Stomach smooth muscle (tissue), 2 donors: ENCODE data around the gene CLEC4M.
"Not testable (repeated sequence)": the region's sequence is repeated elsewhere in the genome, so short reads cannot be mapped to it uniquely, and the experiment has no call there.

ENCODE experiments used
- H3K27ac ChIP-seq: one replicate; pipeline ENCODE4 v1.7.0; 2013; ENCODE audit warnings: mild to moderate bottlenecking, low read length, inconsistent platforms
- H3K27me3 ChIP-seq, 2 donors: one replicate each; pipeline ENCODE4 v1.7.0; 2013; ENCODE audit warnings: low read length in 2 of 2; ENCODE audit not compliant: insufficient read depth in 2 of 2, control insufficient read depth in 1 of 2
- H3K36me3 ChIP-seq, 2 donors: one replicate each; pipeline ENCODE4 v1.7.0; 2013; ENCODE audit warnings: low read length in 2 of 2; ENCODE audit not compliant: control insufficient read depth in 2 of 2, insufficient read depth in 2 of 2
- H3K4me1 ChIP-seq: one replicate; pipeline ENCODE4 v1.7.0; 2013; ENCODE audit warnings: low read length; ENCODE audit not compliant: control insufficient read depth, insufficient read depth
- H3K4me3 ChIP-seq, 2 donors: one replicate each; pipeline ENCODE4 v1.7.0; 2013; ENCODE audit warnings: low read length in 2 of 2
- H3K9ac ChIP-seq, 2 donors: one replicate each; pipeline ENCODE4 v1.7.0; 2013; ENCODE audit warnings: low read length in 2 of 2, mild to moderate bottlenecking in 1 of 2
- H3K9me3 ChIP-seq, 2 donors: one replicate each; pipeline ENCODE4 v1.7.0; 2013; ENCODE audit warnings: low read length in 2 of 2; ENCODE audit not compliant: control insufficient read depth in 2 of 2
- donor health status: healthy.
- donor health status: Pancreatic carcinoma.

Gene CLEC4M

GRCh38 chr19:7740682-7741054 is 22.4 kb upstream of the CLEC4M start:
- H3K9ac ChIP-seq = no peak overlapping the region
- H3K27ac ChIP-seq = no peak overlapping the region
- no peaks in the 10 kb centered on the region for H3K9me3 ChIP-seq
- H3K36me3 ChIP-seq = no peaks in the 10 kb centered on the region
- H3K4me3 ChIP-seq = no peak overlapping the region
- H3K27me3 ChIP-seq = peaks cover 2 to 3% of the 10 kb centered on the region in 2 donors
- no peaks in the 10 kb centered on the region for H3K4me1 ChIP-seq

- Histone ChIP-seq H3K36me3 (no peaks in the 10 kb centered on the region), H3K27ac (no peak overlapping the region), H3K9ac (no peak overlapping the region), H3K4me1 (no peaks in the 10 kb centered on the region), H3K9me3 (no peaks in the 10 kb centered on the region), H3K4me3 (no peak overlapping the region), H3K27me3 (peaks cover 1 to 2% of the 10 kb centered on the region in 2 donors)
These were observed 20.5 kb upstream of the CLEC4M start for GRCh38 chr19:7742575-7742974.

DNA sequence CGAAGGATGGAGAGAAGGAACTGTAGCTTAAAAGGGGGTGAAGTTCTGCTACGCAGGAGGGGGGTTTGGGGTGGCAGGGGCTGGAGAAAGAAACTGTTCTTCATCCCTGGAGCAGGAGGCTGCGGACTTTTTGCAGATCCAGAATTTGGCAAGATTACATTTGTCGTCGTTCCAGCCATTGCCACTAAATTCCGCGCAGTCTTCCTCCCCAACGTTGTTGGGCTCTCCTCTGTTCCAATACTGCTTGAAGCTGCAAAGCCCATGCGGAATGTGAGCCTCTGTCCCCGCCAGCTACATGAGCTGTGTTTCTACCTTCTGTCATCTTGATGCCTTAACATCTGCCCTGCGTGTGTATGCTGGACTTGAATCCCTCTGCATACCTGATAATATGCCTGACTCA is 20.1 kb upstream of the CLEC4M start:
- H3K4me3 ChIP-seq = no peak overlapping the region
- H3K9ac ChIP-seq = no peak overlapping the region
- H3K4me1 ChIP-seq = no peaks in the 10 kb centered on the region
- H3K9me3 ChIP-seq = no peaks in the 10 kb centered on the region
- no peaks in the 10 kb centered on the region for H3K36me3 ChIP-seq
- H3K27ac ChIP-seq = no peak overlapping the region
- peaks cover 5 to 6% of the 10 kb centered on the region in 2 donors for H3K27me3 ChIP-seq

- H3K4me3 ChIP-seq = no peak overlapping the region
- H3K36me3 ChIP-seq = no peaks in the 10 kb centered on the region
- H3K9ac ChIP-seq = no peak overlapping the region
- no peaks in the 10 kb centered on the region for H3K9me3 ChIP-seq
- H3K27me3 ChIP-seq = peaks cover 7 to 8% of the 10 kb centered on the region in 2 donors
- no peak overlapping the region for H3K27ac ChIP-seq
- H3K4me1 ChIP-seq = no peaks in the 10 kb centered on the region
These were observed 19.6 kb upstream of the CLEC4M start for GRCh38 chr19:7743425-7743841.

DNA sequence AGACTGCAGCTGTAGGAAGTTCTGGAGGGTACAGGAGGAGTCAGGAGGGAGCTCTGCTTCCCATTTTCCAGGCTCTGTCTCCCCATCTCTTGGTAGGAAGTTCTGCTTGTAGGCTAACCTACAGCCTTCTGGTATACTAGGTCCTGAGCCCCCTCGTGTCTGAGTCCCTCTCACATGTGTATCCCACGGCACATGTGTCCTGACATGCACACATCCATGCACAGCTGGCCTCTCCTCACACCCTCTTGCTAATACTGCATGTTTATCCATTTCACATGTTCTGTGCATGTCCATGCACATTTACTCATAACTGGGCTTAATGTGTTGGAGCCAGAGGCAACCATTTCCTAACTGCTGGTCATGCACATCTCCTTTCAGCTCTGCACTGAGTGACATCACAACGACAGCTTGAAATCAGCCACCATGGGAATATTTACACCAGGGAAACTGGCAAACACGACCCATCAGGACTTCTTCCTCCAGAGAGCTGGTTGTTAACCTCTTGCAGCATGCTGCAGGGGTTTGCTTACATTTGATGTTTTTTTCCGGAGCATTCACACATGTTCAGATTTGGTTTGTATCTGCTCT is 18.8 kb upstream of the CLEC4M start:
- H3K36me3 ChIP-seq = no peaks in the 10 kb centered on the region
- H3K4me3 ChIP-seq = no peak overlapping the region
- H3K27me3 ChIP-seq = peaks cover 7 to 8% of the 10 kb centered on the region in 2 donors
- H3K4me1 ChIP-seq = no peaks in the 10 kb centered on the region
- no peaks in the 10 kb centered on the region for H3K9me3 ChIP-seq
- H3K9ac ChIP-seq = no peak overlapping the region
- no peak overlapping the region for H3K27ac ChIP-seq

DNA sequence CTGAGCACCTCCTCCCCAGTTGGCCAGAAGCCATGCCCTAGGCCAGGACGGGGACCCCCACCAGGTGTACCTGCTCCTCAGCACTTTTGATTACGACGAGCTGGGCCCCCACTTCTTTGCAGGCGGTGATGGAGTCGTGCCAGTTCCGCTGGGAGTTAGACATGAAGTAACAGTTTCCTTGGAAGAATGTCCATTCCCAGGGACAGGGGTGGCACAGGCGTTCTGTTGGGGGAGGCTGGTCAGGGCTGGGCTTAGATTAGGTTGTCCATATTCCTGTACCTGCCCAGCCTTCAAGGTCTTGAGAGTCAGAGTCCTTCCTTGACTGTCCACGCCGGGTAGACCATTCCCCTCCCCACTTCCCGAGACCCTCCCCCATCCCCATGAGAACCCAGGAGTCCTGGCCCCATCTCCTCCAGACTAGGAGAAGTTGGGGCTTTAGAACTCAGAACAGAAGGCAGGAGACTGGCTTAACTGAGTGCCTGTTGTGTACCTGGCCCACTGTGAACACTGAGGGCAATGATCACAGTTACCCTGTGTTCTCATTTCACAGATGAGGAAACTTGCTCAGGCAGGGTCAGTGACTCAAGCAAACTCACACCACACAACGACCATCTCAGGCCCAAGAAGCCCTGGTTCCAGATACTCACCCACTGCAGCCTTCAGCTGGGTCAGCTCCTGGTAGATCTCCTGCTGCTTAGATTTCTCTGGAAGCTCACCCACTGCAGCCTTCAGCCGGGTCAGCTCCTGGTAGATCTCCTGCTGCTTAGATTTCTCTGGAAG is 18.0 kb upstream of the CLEC4M start:
- no peaks in the 10 kb centered on the region for H3K36me3 ChIP-seq
- H3K9ac ChIP-seq = no peak overlapping the region

GRCh38 chr19:7746306-7746705 is 16.7 kb upstream of the CLEC4M start:
- not testable (repeated sequence) for H3K4me3 ChIP-seq, H3K9me3 ChIP-seq, H3K36me3 ChIP-seq, H3K27me3 ChIP-seq, H3K4me1 ChIP-seq, H3K27ac ChIP-seq, H3K9ac ChIP-seq

More for the DNA sequence above, 18.0 kb upstream of the CLEC4M start:
- Histone ChIP-seq H3K27ac (no peak overlapping the region), H3K9me3 (no peaks in the 10 kb centered on the region), H3K4me1 (no peaks in the 10 kb centered on the region), H3K27me3 (peaks cover 7 to 8% of the 10 kb centered on the region in 2 donors), H3K4me3 (no peak overlapping the region)

DNA sequence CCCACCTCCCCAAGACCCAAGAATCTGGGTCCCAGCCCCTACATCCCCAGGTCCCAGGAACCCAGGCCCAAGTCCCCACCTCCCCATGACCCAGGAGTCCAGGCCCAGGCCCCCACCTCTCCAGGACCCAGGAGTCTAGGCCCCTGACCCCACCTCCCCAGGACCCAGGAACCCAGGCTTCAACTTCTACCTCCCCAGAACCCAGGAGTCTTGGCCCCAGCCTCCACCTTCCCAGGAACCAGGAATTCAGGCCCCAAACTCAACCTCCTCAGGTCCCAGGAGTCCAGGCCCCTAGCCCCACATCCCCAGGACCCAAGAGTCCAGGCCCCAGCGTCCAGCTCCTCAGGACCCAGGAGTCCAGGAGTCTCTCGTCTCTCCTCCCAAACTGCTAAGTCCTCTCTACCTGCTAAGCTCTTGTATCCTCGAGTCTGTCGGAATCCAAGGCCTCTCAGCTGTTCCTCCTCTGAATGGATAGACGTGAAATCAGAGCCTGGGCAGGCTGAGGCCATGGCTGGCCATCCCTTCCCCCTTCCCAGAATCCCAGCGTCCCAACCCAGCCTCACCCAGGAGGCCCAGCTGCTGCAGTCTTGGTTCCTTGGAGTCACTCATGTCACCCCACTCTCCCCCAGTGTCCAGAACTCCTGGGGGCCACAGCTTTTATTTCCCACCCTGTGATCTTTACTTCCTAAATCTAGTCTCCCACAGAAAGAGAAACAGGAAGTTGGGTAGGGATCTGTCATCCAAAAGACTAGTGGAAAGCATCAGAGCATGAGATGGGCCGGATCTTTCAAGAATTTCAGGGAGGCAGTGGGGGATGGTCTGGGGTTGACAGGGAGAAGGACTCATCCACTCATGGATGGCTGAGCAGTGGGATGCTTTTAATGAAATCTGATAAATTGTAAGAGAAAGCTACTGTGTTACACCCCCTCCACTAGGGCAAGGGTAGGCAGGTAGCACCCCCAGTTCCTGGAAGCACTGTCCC is 15.8 kb upstream of the CLEC4M start, which contains the start of gene CD209:
CD209 (minus strand) TSS at position 632 of the 982 bp plus-strand sequence; CDS start at position 609, 23 bp downstream.
- Histone ChIP-seq H3K36me3 (no peaks in the 10 kb centered on the region), H3K27me3 (peaks cover 7 to 8% of the 10 kb centered on the region in 2 donors), H3K9ac (no peak within 1 kb of the TSS), H3K4me1 (no peaks in the 10 kb centered on the region), H3K4me3 (no peak within 1 kb of the TSS), H3K27ac (no peak within 1 kb of the TSS), H3K9me3 (no peaks in the 10 kb centered on the region)

- no peak overlapping the region for H3K4me3 ChIP-seq
- H3K9me3 ChIP-seq = no peaks in the 10 kb centered on the region
- no peaks in the 10 kb centered on the region for H3K36me3 ChIP-seq
- H3K27ac ChIP-seq = no peak overlapping the region
- peaks cover 6 to 7% of the 10 kb centered on the region in 2 donors for H3K27me3 ChIP-seq
- H3K4me1 ChIP-seq = no peaks in the 10 kb centered on the region
- H3K9ac ChIP-seq = no peak overlapping the region
These were observed 14.9 kb upstream of the CLEC4M start for GRCh38 chr19:7748171-7748570.

- Histone ChIP-seq H3K4me3 (no peak overlapping the region), H3K27me3 (peaks cover 6 to 7% of the 10 kb centered on the region in 2 donors)
These were observed 14.3 kb upstream of the CLEC4M start for GRCh38 chr19:7748756-7749155.

More at GRCh38 chr19:7748756-7749155, 14.3 kb upstream of the CLEC4M start:
- Histone ChIP-seq H3K9me3 (no peaks in the 10 kb centered on the region), H3K4me1 (no peaks in the 10 kb centered on the region), H3K9ac (no peak overlapping the region), H3K36me3 (no peaks in the 10 kb centered on the region), H3K27ac (no peak overlapping the region)
